ENCODE data around the gene EFNA2.

- no peak for TF ChIP-seq CTCF (IDR thresholded peaks at IDR 0.05)
- no peak for TF ChIP-seq POLR2A (IDR thresholded peaks at IDR 0.05)
- TF ChIP-seq EP300 (IDR thresholded peaks at IDR 0.05), result no peak
Measured at GRCh38 chr19:1255186-1256161, 30.2 kb upstream of the EFNA2 start.
